MV-4-11 (cell line): ENCODE results near the gene LARGE1.
A peak's percentile ranks its signal among the peaks of the same experiment; 100 is the strongest.

Source experiments
- DNase-seq: peaks from one replicate; lab custom pipeline; 2025; lab: John Stamatoyannopoulos, UW

LARGE1 gene

GRCh38 chr22:33315117-33315516, 605.2 kb downstream of the LARGE1 start:
- DNase-seq, result no peak

GRCh38 chr22:33314316-33314715, 606.0 kb downstream of the LARGE1 start:
- DNase-seq, result no peak

GRCh38 chr22:33303099-33303498, 617.2 kb downstream of the LARGE1 start:
- peak; percentile 35 for DNase-seq

- no peak for DNase-seq
Measured at GRCh38 chr22:33302549-33302948, 617.7 kb downstream of the LARGE1 start.

- peak; percentile 63 for DNase-seq
Measured at GRCh38 chr22:33302049-33302545, 618.2 kb downstream of the LARGE1 start.

GRCh38 chr22:33300165-33300564, 620.1 kb downstream of the LARGE1 start:
- DNase-seq, result peak; percentile 1

- DNase-seq, result peak; percentile 89
Measured at GRCh38 chr22:33299245-33299956, 620.9 kb downstream of the LARGE1 start.

GRCh38 chr22:33296941-33297340, 623.3 kb downstream of the LARGE1 start:
- no peak for DNase-seq

GRCh38 chr22:33288078-33288477, 632.2 kb downstream of the LARGE1 start:
- no peak for DNase-seq

GRCh38 chr22:33275073-33275443, 645.2 kb downstream of the LARGE1 start:
- DNase-seq, result no peak

- DNase-seq, result peak; percentile 9
Measured at GRCh38 chr22:33274214-33275072, 645.8 kb downstream of the LARGE1 start.

- no peak for DNase-seq
Measured at GRCh38 chr22:33272871-33273270, 647.4 kb downstream of the LARGE1 start.

GRCh38 chr22:33272180-33272579, 648.1 kb downstream of the LARGE1 start:
- no peak for DNase-seq

- DNase-seq, result peak; percentile 86
Measured at GRCh38 chr22:33271390-33272161, 648.7 kb downstream of the LARGE1 start.

GRCh38 chr22:33270596-33270995, 649.7 kb downstream of the LARGE1 start:
- no peak for DNase-seq

GRCh38 chr22:33261699-33262098, 658.6 kb downstream of the LARGE1 start:
- no peak for DNase-seq

GRCh38 chr22:33260498-33260897, 659.8 kb downstream of the LARGE1 start:
- no peak for DNase-seq

GRCh38 chr22:33255791-33256190, 664.5 kb downstream of the LARGE1 start:
- peak; percentile 86 for DNase-seq

- DNase-seq, result no peak
Measured at GRCh38 chr22:33248948-33249347, 671.3 kb downstream of the LARGE1 start.

GRCh38 chr22:33247758-33248157, 672.5 kb downstream of the LARGE1 start:
- no peak for DNase-seq

- no peak for DNase-seq
Measured at GRCh38 chr22:33242078-33242477, 678.2 kb downstream of the LARGE1 start.

- no peak for DNase-seq
Measured at GRCh38 chr22:33240888-33241475, 679.3 kb downstream of the LARGE1 start.
